IPS-11a (cell line): Measurements from ENCODE around the gene FBLN1.

Source experiments
- H3K4me3 ChIP-seq: one replicate; pipeline ENCODE4 v1.5.1; 2013; ENCODE audit warnings: low read depth, low read length, control low read depth

FBLN1 gene

DNA sequence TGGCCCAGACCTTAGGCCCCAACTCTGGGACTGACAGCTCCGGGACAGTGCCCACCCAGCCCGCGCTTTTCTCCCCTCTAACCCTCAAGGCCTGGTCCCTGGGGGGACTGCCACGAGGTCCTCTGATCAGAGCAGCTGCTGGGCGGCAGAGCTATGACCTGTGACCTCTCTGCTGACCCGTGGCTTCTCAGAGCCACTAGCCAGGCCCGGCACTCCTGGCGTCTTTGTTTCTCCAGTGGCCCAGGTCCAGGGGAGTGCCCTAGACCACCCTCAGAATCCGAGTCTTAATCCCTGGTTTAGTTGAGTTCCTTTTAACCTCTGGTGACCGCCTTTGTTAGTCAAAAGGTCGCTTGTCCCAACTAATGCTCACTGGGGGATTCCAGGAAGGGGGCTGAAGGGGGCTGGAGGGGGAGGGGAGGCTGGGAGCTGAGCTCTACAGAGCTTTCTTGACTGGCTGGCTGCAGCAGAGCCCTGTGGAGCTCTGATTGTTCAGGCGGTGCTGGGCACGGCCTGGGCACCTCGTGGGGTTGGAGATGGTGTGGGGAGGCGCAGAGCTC, 1.2 kb downstream of the FBLN1 start:
- peak overlapping the region; percentile 59 for H3K4me3 ChIP-seq

DNA sequence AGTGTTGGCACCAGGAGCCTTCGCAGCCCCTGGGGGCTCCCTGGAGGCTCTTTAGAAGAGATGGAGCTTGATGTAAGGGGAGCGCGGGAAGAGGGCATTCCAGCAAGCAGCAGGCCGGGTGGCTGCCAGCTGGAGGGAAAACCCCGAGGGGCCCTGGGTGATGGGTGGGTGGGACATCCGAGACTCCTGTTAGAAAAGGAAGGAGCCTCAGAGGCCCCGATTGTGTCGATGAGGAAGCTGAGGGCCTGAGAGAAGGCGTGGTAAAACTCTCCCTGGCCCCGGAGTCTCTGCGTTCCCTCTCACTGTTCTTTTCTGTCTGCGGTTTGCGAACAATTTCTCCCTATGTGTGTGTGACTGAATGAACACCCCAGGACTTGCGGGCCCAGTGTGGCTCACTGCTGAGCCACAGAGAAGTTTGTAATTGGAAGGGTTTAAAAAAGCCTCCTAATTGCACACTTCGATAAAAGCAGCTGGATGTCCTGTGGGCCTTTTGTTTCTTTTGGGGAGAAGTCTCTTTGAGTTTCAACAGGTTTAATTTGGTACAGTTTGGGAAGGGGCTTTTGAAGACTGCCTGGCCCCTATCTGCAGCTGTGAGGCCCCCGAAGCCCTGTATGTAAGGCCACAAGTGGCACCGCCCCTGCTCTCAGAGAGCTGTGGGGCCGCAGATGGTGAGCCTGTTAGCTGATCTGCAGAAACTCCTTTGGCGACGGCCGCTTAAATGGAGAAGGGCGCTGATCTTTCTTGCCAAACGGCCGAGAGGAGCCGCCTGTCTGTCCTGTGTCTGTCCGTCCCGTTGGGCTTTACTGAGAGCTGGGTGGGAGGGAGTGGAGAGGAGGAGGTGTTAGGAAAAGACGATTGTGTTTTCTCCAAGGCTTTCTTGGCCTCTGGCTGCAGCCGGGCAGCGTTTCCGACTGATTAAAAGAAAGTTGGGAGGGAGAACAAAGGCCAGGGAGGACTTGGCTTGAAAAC, 2.0 kb downstream of the FBLN1 start:
- peak overlapping the region; percentile 59 for H3K4me3 ChIP-seq

DNA sequence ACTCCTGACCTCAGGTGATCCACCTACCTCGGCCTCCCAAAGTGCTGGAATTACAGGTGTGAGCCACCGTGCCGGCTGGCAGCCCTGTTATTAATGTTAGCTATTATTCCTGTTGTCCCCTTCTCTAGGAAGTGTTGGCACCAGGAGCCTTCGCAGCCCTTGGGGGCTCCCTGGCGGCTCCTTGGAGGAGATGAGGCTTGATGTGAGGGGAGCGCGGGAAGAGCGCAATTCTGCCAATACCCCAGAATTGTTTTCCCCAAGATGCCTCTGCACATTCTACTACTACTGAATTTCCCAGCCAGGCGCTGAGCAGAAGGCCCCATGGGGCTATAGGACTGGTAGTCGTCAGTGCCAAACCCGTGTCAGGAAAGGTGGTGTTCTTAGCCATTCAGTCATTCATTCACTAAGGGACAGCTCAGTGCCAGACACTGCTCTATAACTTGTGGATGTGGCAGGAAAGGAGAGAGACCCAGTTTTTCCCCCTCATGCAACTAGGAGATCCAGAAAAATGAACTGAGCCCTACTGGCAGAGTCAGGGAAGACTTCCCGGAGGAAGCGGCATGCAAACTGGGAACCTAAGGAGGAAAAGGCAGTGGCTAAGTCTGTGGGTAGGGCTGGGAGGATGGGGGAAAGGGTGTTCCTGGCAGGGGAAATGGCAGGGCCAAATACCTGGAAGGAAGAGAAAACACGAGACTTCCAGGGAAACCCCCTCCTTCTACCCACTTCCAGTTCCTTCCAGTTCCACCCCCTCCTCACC, 3.5 kb downstream of the FBLN1 start:
- H3K4me3 ChIP-seq: no peak overlapping the region

DNA sequence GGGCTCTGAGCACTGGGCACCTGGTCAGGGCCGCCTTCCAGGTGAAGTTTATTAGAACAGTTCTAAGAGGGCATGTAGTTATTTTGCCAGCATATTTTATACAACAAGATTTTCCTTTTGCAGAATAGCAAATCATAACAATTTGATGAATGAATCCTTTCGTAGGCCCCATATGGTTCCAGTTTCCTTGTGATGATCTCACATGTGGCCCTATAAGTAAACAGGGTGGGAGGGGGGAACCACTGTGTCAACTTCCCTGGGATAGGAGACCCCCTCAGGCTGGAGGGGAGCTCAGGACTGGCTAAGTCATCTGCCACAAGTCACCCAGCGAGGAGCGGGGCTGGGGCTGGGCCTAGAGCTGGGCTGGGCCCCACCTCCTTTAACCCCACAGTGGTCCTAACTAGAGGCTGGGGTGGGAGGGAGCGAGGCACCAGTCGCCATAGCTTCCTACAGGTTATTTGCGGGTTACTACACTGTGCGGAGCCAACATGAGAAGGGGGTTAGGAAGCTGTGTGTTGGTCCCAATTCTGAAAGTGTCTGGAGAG, 4.2 kb downstream of the FBLN1 start:
- H3K4me3 ChIP-seq: no peak overlapping the region

DNA sequence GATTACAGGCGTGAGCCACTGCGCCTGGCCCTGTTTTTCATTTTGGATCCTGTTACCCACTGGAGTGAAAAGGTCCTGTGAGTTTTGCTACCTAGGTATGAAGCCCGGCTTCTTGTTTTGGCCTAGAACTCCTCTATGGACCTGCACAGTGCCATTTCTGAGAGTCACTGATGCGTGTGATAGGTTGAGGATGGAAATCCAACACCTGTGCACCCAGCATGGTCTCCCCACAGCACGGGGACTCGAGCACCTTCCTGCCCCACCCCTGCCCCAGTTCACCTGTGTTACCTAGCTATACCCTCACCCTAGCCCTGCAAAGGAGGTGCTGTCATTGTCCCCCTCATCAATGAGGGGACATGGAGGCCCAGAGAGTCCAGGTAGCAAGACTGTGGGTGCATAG, 5.1 kb downstream of the FBLN1 start:
- H3K4me3 ChIP-seq: no peak overlapping the region

DNA sequence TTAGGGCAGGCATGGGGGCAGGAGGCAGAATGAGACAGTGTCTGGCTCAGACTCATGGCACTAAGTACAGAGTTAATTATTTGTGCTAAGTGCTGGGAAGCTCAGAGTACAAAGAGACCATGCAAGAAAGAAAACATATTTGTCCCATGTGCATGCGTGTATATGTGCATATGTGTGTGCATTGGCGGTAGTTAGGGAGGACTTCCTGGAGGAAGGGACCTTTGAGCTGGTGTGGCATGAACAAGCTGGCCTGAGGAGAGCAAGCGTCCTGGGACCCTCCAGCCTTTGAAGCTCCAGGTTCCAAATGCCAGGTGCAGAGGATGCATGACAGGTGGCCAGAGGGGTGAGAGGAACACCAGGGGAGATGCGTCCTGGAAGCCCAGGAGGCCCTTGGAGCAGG, 6.1 kb downstream of the FBLN1 start:
- no peak overlapping the region for H3K4me3 ChIP-seq

DNA sequence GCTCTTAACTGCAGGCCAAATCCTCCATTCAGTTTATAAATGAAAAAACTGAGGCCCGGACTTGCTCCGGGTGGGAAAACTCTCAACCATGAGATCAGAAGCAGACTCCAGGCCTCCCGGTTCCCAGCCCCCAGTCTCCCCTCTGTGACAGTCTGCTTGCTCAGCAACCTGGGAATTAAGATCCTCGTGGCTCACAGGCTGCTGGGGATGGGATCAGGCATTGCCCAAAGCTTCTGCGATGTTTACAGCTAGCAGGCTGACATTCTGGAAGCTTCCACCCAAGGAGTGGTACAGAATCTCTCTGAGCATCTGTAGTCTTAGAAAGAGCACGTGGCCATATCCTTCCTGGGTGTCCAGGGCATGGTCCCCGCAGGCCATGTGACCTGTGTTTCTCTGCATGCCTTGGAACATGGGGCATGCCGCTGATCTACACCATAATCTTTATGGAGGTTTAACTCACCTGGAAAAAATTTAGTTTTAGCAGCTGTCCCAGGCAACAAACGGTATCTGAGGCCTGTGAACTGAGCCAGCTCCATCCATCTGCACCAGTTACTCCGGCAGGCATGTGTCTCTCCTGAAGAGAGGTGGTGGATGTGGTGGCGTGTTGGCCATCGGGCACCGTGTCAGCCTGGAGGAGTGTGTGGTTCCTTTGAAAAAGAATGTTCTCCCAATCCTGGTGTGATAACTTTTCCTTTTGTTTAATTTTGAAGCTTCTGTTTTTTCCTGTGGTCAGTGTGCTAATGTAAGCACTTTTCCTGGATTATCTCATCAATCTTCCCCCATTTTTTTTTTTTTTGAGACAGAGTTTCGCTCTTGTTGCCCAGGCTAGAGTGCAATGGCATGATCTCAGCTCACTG, 7.9 kb downstream of the FBLN1 start:
- no peak overlapping the region for H3K4me3 ChIP-seq

DNA sequence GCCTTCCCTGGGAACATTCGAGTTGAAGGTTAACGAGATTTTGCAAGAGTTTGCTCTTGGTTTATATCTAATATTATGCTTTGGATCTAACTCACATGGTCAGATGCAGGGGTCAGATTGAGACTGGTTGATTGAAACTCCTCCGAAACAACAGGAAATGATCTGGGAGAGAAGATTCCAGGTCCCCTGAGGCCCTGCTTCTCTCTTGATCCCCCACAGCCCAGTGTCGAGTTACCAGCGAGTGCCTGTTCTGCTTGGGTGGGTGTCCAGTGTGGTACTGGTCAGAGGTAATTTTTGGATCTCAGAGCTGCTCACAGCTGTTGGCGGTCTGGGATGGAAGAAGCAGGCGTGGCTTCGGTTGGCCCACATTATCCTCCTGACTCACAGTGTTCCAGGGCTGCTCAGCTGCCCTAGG, 9.2 kb downstream of the FBLN1 start:
- H3K4me3 ChIP-seq: no peak overlapping the region

DNA sequence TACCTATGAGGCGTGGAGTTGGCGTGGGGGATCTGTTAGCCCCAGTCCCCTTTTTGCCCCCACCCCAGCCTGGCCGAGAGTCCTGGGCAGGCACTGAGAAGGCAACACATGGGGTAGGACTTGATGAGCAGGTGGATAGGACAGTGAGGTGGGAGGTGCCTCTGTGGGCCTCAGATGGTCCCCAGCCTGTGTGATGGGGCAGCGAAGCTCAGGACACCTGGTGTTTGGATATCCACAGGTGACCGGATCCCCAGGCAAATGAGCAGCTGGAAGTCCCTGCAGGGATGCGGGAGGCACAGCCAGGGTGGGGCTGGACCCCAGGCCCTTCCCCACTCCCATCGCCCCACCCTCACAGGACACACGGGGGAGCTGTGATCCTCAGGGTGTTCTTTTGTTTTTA, 9.7 kb downstream of the FBLN1 start:
- H3K4me3 ChIP-seq: no peak overlapping the region

DNA sequence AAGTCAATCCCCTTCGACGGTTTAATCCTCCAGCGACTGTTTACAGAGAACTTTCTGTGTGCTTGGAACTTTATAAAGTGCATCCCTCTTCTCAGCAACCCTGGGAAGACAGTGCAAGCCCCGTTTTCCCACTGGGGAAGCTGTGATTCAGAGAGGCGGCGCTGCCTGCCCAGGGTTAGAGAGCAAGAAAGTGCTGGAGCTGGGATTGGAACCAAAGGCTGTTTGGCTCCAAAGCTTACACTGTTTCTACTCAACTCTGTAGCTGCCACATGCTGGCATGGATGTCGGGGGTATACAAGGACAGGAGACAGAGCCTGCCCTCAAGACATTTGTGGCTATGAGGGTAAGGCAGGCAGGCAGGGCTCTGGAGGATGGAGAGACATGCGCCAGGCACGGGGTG, 13.0 kb downstream of the FBLN1 start:
- no peak overlapping the region for H3K4me3 ChIP-seq

DNA sequence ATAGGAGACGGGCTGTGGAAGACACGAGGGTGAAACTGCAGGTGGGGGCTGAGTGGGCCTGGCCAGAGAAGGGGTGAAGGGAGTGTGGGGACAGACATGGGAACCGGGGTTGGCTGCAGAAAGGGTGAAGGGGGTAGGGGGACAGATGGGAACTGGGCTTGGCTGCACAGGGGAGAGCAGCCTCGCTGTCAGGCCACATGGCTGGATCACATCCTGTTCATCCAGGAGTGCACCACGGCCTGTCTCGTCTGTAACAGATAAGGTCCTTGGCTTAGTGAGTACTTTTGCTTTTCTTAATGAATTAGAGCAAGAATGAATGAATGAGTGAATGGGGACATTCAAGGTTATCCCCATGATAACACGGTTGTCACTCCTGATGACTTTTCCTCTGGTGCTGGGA, 13.5 kb downstream of the FBLN1 start:
- no peak overlapping the region for H3K4me3 ChIP-seq

DNA sequence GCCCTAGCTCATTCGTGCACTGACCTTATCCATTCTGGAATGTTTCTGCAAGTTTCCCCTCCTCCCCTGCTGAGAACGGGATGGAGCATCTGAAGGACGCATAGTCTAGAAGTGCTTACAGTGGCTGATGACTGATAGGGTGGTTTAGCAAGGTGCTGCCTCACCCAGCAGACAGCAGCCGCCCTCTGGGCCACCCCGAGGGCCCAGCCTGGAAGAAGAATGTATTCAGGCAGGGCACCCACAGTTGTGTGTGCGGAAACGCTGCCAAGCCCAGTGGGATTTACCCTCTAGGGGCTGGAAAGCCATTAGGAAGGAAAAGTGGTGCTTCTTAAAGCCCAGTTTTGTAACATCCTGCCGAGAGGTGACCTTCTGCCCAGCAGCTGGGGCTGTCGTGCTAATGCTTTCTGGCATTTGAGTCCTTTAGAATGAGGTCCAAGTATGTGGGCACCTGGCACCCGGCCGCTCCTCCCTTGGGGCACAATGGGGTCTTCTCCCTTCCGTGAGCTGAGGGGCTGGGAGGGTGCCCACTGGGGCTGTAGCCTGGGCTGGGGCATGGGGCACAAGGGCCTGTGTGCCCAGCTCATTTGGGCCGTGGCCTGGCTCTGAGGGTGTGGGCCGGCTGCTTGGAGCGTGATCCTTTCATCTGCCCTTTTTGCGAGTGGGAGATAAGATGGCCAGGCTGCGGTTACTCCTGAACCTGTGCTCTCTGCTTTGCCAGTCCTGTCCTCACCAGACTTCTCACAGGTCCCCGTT, 14.4 kb downstream of the FBLN1 start:
- H3K4me3 ChIP-seq: no peak overlapping the region

DNA sequence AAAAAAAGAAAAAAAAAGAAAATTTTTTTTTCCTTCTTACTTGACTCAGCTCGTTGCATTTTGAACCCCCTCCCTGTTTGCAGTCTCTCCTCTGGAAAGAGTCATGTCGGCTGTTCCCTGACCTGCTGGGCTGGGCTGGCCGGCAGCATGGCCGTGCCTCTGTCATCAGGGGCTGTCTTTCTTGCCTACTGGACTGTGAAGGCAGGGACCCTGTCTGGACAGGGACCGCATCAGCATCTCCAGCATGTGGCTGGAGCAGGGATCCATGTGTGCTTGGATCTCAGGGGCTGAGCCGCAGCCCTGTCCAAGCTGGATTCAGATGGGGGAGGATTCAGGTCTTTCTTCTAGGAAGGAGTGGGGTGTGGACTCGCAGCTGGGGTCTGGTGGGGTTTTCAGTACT, 15.5 kb downstream of the FBLN1 start:
- H3K4me3 ChIP-seq: no peak overlapping the region

DNA sequence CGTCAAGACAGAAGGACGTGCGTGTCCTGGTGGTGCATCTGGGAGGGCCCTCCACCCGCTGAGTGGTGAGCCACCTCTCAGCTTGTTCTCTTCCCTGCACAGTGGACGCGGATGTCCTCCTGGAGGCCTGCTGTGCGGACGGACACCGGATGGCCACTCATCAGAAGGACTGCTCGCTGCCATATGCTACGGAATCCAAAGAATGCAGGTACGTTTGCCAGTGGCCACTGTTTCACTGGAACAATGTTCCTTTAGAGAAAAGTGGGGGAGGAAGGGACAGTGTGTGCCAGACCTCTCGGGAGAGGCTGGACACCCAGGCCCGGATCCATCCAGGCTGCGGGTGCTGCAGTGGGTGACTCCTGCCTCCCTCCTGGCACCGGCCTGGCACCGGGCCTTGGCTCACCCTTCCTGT, 15.9 kb downstream of the FBLN1 start:
- H3K4me3 ChIP-seq: no peak overlapping the region

DNA sequence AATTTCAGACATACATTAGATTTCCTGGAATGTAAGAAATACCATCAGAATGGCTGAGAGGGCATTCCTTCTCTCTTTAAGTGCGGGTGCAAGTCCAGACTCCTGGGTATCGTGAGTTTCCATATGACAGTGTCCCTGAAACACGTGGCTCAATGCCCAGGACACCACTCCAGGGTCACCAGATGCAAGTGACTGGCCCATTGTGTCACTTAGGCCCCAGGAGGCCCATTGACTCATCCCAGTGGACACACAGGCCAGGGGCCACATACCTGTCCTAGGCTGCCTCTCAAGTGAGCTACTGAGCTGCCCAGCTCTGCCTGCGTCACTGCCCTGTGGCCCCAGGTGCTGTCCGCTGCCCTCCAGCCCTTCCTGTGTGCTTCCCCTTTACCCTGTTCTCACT, 18.5 kb downstream of the FBLN1 start:
- H3K4me3 ChIP-seq: no peak overlapping the region

DNA sequence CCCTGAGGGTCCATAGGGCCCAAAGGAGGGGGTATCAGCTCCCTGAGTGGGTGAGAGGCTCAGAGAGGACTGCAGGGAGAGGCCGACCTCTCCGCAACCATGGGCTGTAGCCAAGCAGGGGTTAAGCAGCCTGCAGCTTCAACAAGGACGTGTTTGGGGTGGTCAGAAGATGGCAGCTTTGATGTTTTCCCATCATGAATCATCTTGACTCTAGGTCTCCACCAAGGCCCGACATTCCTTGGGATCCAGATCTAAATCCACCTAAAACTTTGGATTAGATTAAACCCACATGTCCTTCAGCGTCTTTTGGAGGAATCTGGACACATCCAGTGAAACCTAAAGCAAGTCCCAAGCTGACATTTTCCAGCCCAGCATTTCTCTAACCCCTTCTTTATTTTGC, 19.8 kb downstream of the FBLN1 start:
- no peak overlapping the region for H3K4me3 ChIP-seq

DNA sequence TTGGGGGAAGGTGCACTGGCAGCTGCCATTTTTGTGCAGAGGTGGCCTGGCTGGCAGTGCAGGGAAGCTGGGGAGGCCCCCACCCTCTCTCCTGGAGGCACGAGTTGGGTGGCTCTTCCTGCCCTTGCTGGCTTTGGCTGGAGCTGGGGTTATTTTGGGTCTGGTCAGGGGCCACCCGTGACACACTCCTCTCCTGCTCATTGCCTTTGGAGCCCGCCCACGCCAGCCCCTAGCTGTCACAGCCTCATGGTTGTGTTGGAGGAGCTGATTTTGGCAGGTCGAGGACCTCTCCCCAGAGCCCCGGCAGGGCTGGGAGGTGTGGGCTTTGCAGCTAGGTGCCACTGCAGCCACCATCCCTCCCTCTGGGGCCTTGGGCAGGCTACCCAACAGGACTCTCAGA, 21.5 kb downstream of the FBLN1 start:
- no peak overlapping the region for H3K4me3 ChIP-seq

DNA sequence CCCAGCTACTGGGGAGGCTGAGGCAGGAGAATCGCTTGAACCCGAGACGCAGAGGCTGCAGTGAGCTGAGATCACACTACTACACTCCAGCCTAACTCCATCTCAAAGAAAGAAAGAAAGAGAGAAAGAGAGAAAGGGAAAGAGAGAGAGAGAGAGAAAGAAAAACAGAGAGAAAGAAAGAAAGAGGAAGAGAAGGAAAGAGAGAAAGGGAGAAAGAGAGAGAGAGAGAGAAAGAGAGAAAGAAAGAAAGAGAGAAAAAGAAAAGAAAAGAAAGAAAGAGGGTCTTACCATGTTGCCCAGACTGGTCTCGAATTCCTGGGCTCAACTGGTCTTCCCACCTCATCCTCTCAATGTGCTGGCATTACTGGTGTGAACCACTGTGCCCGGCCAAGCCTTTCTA, 22.3 kb downstream of the FBLN1 start:
- no peak overlapping the region for H3K4me3 ChIP-seq

DNA sequence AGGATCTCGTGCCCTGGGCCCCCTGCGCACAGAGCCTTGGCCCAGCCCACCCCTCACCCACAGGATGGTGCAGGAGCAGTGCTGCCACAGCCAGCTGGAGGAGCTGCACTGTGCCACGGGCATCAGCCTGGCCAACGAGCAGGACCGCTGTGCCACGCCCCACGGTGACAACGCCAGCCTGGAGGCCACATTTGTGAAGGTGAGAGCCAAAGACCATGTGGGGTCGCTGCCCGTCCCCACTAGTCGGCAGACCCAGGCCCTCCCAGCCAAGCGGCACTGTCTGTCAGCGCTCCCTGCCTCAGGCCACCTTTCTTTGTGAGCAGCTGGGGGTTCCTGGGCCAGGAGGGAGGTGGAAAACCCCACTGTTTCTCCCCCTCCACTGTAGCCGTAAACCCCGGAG, 22.8 kb downstream of the FBLN1 start:
- H3K4me3 ChIP-seq: no peak overlapping the region

DNA sequence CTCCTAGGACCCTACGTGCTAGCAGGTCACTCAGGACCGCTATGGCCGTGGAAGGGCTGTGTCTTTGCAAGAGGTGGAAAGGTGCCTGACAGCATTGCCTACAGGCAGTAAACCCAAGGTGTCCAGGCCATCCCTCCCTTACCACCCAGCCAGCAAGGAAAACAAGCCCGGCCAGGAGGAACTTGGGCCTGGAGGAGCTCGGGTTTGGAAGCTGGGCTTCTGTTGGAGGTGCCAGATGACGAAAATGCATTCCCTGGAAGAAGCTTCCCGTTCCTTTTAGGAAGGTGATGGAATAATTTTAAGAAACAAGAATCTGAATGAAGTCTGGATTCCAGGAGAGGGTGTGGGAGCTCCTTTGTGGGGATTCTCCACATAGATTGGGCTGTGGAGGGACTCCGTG, 23.6 kb downstream of the FBLN1 start:
- H3K4me3 ChIP-seq: no peak overlapping the region
